Endothelial cell of umbilical vein (primary cell): Measurements from ENCODE around the gene EAF1.

ENCODE experiments used
- CTCF ChIP-seq, 2 donors: IDR thresholded peaks; 1 replicate in 1 of 2; 2 replicates in 1 of 2; pipeline ENCODE4 v1.5.1; 2011; ENCODE audit warnings: low read length in 2 of 2, mild to moderate bottlenecking in 2 of 2, moderate library complexity in 2 of 2, control low read depth in 1 of 2, inconsistent platforms in 1 of 2, low read depth in 1 of 2; ENCODE audit not compliant: insufficient read depth in 1 of 2; ENCODE audit errors: extremely low read depth in 1 of 2
- EZH2 ChIP-seq: IDR thresholded peaks from 2 replicates; pipeline ENCODE4 v1.6.1; 2012; ENCODE audit warnings: borderline replicate concordance, low read depth, mild to moderate bottlenecking, moderate library complexity, low read length, inconsistent platforms; ENCODE audit not compliant: severe bottlenecking

- TF ChIP-seq CTCF (IDR thresholded peaks at IDR 0.05; ENCODE audit: extremely low read depth in 1 of 2, insufficient read depth in 1 of 2, low read depth in 1 of 2, low read length in 2 of 2) (no peak), EZH2 (no peak)
These were observed 44.5 kb downstream of the EAF1 start for GRCh38 chr3:15471861-15472260.
